ENCODE data around the gene CRISPLD2. TPM values are rescaled to one million over a fixed set of nuclear protein-coding genes. Genes with fewer than 3 reads are reported as not detected.

CRISPLD2 gene
- total and polyA plus RNA-seq, 9 of the 15 experiments (the other 6 are each of a cell fraction or from before 2014, with no cell fraction given): 0.03 to 0.24 (median 0.04) TPM; not detected in 4

- peak; percentile 93 for TF ChIP-seq BCOR (IDR thresholded peaks at IDR 0.05)
- TF ChIP-seq RFX5 (IDR thresholded peaks at IDR 0.05; ENCODE audit: low read depth, low read length): no peak
- TF ChIP-seq YY1 (IDR thresholded peaks at IDR 0.05; ENCODE audit: borderline replicate concordance in 1 of 3, control insufficient read depth in 1 of 3, extremely low read depth in 1 of 3, insufficient read depth in 3 of 3, insufficient read length in 1 of 3, insufficient replicate concordance in 2 of 3, low read depth in 1 of 3, low read length in 2 of 3): no peak
- no peak for TF ChIP-seq KAT7 (CRISPR knock-in tag; IDR thresholded peaks at IDR 0.05; ENCODE audit: borderline replicate concordance)
- no peak for TF ChIP-seq NFXL1 (CRISPR knock-in tag; IDR thresholded peaks at IDR 0.05)
- no peak for TF ChIP-seq SAFB2 (IDR thresholded peaks at IDR 0.05; ENCODE audit: borderline replicate concordance, low read depth, low read length, severe bottlenecking)
Observed at GRCh38 chr16:84931107-84931494, 111.3 kb downstream of the CRISPLD2 start (continued).

GRCh38 chr16:84931506-84931905 is 111.7 kb downstream of the CRISPLD2 start:
- Histone ChIP-seq H3K4me3 (no peak overlapping the region), H2AFZ (ENCODE audit: low read depth, low read length) (no peak overlapping the region), H3K9ac (ENCODE audit: insufficient read depth in 1 of 2, low read depth in 2 of 2, low read length in 2 of 2) (no peak overlapping the region), H3K4me2 (ENCODE audit: insufficient read depth, low read length) (no peak overlapping the region), H3K79me2 (ENCODE audit: control insufficient read depth, insufficient read depth, low read length) (no peaks in the 10 kb centered on the region), H3K4me1 (replicated peaks in 1 of 2; ENCODE audit: control insufficient read depth in 2 of 2, insufficient read depth in 2 of 2, low read length in 2 of 2) (peaks cover 3 to 43% of the 10 kb centered on the region in 2 experiments; a peak in 3 of 5 replicates), H3K36me3 (ENCODE audit: control insufficient read depth, insufficient read depth, low read length) (no peaks in the 10 kb centered on the region), H3K9me3 (replicated peaks; ENCODE audit: control insufficient read depth, insufficient read depth, low read depth, low read length) (no peaks in the 10 kb centered on the region), H3K27me3 (ENCODE audit: control insufficient read depth in 2 of 2, insufficient read depth in 2 of 2, low read length in 2 of 2) (peaks cover 14 to 28% of the 10 kb centered on the region in 2 experiments; a peak in 3 of 5 replicates), H3K9me1 (ENCODE audit: control insufficient read depth, insufficient read depth, low read length) (peaks cover 6% of the 10 kb centered on the region), H3K27ac (ENCODE audit: extremely low read depth, low read depth, low read length) (no peak overlapping the region), H4K20me1 (replicated peaks; ENCODE audit: control insufficient read depth, insufficient read depth, low read length) (no peaks in the 10 kb centered on the region)
- CTCF ChIA-PET (ENCODE audit: low intra/inter-chr PET ratio): no interaction called here
- in situ Hi-C loops (cut with MboI) (no loop called here), intact Hi-C loops (cut with micrococcal nuclease) (no loop called here)
- no peak for DNase-seq (ENCODE audit: extremely low read depth in 1 of 4, low spot score in 3 of 4)
- WGBS (ENCODE audit: insufficient coverage, low coverage, missing lambda C conversion rate): 44% methylated on average over 8 of the region's 8 CpGs
- BruUV-seq (replicated peaks): no TSS peak
- TF ChIP-seq, protein P1, sequence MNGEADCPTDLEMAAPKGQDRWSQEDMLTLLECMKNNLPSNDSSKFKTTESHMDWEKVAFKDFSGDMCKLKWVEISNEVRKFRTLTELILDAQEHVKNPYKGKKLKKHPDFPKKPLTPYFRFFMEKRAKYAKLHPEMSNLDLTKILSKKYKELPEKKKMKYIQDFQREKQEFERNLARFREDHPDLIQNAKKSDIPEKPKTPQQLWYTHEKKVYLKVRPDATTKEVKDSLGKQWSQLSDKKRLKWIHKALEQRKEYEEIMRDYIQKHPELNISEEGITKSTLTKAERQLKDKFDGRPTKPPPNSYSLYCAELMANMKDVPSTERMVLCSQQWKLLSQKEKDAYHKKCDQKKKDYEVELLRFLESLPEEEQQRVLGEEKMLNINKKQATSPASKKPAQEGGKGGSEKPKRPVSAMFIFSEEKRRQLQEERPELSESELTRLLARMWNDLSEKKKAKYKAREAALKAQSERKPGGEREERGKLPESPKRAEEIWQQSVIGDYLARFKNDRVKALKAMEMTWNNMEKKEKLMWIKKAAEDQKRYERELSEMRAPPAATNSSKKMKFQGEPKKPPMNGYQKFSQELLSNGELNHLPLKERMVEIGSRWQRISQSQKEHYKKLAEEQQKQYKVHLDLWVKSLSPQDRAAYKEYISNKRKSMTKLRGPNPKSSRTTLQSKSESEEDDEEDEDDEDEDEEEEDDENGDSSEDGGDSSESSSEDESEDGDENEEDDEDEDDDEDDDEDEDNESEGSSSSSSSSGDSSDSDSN (IDR thresholded peaks at IDR 0.05; ENCODE audit: borderline replicate concordance in 1 of 2, low read depth in 2 of 2, low read length in 2 of 2): no peak
- no peak for TF ChIP-seq EZH2 (IDR thresholded peaks at IDR 0.05; ENCODE audit: borderline replicate concordance, low read depth, low read length)
- no peak for TF ChIP-seq PRDM10 (IDR thresholded peaks at IDR 0.05; ENCODE audit: partially characterized antibody)
- no peak for TF ChIP-seq HEY1 (CRISPR knock-in tag; IDR thresholded peaks at IDR 0.05; ENCODE audit: borderline replicate concordance)
- POLR2A ChIA-PET: interaction anchor here (0.6 to 1.3 kb wide), 8 partner anchors 10 to 177 kb away, joined by 3 to 4 read pairs (median 3); no protein-coding TSS in a partner anchor
- no peak for ATAC-seq
- no peak for FAIRE-seq
